Tibial nerve (tissue), 4 donors: ENCODE results near the gene ZNF366. TPM values are rescaled to one million over a fixed set of nuclear protein-coding genes. Genes with fewer than 3 reads are reported as not detected.
A peak's percentile ranks its signal among the peaks of the same experiment; 100 is the strongest.

Experiments
- DNase-seq, 2 donors: peaks; one replicate each; pipeline ENCODE4 v3.0.0-alpha.2; 2019; ENCODE audit warnings: low spot score in 2 of 2
- H3K27ac ChIP-seq, 4 donors: fragments of 200-600 bp; sonication (generic) in 3 of 4; one replicate each; pipeline ENCODE4 v1.5.1; 2017 to 2019; ENCODE audit warnings: mild to moderate bottlenecking in 1 of 4
- H3K27me3 ChIP-seq, 2 donors: fragments of 200-600 bp; sonication (generic) in 1 of 2; one replicate each; pipeline versions ENCODE4 v1.5.1 to v1.6.0; 2017 to 2019
- H3K36me3 ChIP-seq, 3 donors: fragments of 200-600 bp; sonication (generic); one replicate each; pipeline ENCODE4 v1.5.1; 2018 to 2019
- H3K4me1 ChIP-seq, 4 donors: fragments of 200-600 bp; sonication (generic) in 3 of 4; one replicate each; pipeline ENCODE4 v1.5.1; 2017 to 2019
- H3K4me3 ChIP-seq, 4 donors: fragments of 200-600 bp; sonication (generic) in 3 of 4; one replicate each; pipeline ENCODE4 v1.5.1; 2017 to 2019; ENCODE audit warnings: mild to moderate bottlenecking in 1 of 4, moderate library complexity in 1 of 4
- H3K9me3 ChIP-seq, 4 donors: fragments of 200-600 bp; sonication (generic) in 3 of 4; one replicate each; pipeline ENCODE4 v1.5.1; 2017 to 2019
- CTCF ChIP-seq, 5 experiments: fragments of 200-600 bp in 3 of 5; fragments of 450-650 bp in 2 of 5; sonication (generic) in 3 of 5; IDR thresholded peaks; one replicate each; pipeline ENCODE4 v1.5.1; 2016 to 2019; ENCODE audit warnings: antibody characterized with exemption in 5 of 5, mild to moderate bottlenecking in 3 of 5, moderate library complexity in 2 of 5
- EP300 ChIP-seq, 2 donors: sonication (generic); formaldehyde crosslinking; IDR thresholded peaks; one replicate each; pipeline ENCODE4 v1.6.1; 2017; ENCODE audit warnings: antibody characterized with exemption in 2 of 2, mild to moderate bottlenecking in 1 of 2
- POLR2A ChIP-seq, 2 donors: fragments of 450-650 bp; IDR thresholded peaks; one replicate each; pipeline ENCODE4 v1.6.1; 2017; ENCODE audit warnings: antibody characterized with exemption in 2 of 2, mild to moderate bottlenecking in 2 of 2, moderate library complexity in 2 of 2
- WGBS, 2 donors: methylation state at CpG; one replicate each; pipeline ENCODE4 v1.1.5; 2018; 5-methylcytosine and 5-hydroxymethylcytosine counted together
- total RNA-seq, 4 donors: library from RNA; depleted of rRNA; stranded (reverse); fragments of >200 nt; gene quantifications; one replicate each; pipeline ENCODE4 v1.1.0, GENCODE V29; 2016

ZNF366 gene
- total RNA-seq, 4 donors from 2014 or later = 3.3 to 10.6 (median 5.2) TPM

GRCh38 chr5:72503888-72504491, 3.2 kb downstream of the ZNF366 start:
- Histone ChIP-seq H3K4me3 (peak overlapping the region in 1 of 4 donors; percentile 9), H3K36me3 (no peaks in the 10 kb centered on the region), H3K27me3 (no peaks in the 10 kb centered on the region), H3K9me3 (no peaks in the 10 kb centered on the region), H3K27ac (peak overlapping the region in 2 of 4 donors; percentile 24 to 63), H3K4me1 (peaks cover 0 to 13% (median 0%) of the 10 kb centered on the region in 4 donors)
- 66 to 80% methylated on average over 14 of the region's 14 CpGs for whole genome bisulfite sequencing, 2 donors
- no peak for TF ChIP-seq CTCF (IDR thresholded peaks at IDR 0.05)
- TF ChIP-seq POLR2A (IDR thresholded peaks at IDR 0.05) = no peak
- peak in 1 of 2 donors; percentile 36 for TF ChIP-seq EP300 (IDR thresholded peaks at IDR 0.05)
- no peak for DNase-seq

GRCh38 chr5:72501488-72501887, 5.7 kb downstream of the ZNF366 start:
- Histone ChIP-seq H3K4me3 (no peak overlapping the region), H3K4me1 (no peaks in the 10 kb centered on the region), H3K36me3 (no peaks in the 10 kb centered on the region), H3K27ac (peak overlapping the region in 1 of 4 donors; percentile 18), H3K9me3 (no peaks in the 10 kb centered on the region), H3K27me3 (no peaks in the 10 kb centered on the region)
- 62 to 71% methylated on average over 3 of the region's 3 CpGs for WGBS, 2 donors
- no peak for TF ChIP-seq POLR2A (IDR thresholded peaks at IDR 0.05)
- TF ChIP-seq EP300 (IDR thresholded peaks at IDR 0.05) = no peak
- no peak for TF ChIP-seq CTCF (IDR thresholded peaks at IDR 0.05)
- no peak for DNase-seq

GRCh38 chr5:72499730-72500129, 7.5 kb downstream of the ZNF366 start:
- H3K27me3 ChIP-seq = no peaks in the 10 kb centered on the region
- H3K36me3 ChIP-seq = no peaks in the 10 kb centered on the region
- no peaks in the 10 kb centered on the region for H3K9me3 ChIP-seq
- peak overlapping the region in 2 of 4 donors; percentile 17 to 69 for H3K27ac ChIP-seq
- TF ChIP-seq POLR2A (IDR thresholded peaks at IDR 0.05) = no peak
- TF ChIP-seq CTCF (IDR thresholded peaks at IDR 0.05) = no peak
- TF ChIP-seq EP300 (IDR thresholded peaks at IDR 0.05) = no peak
- 80 to 81% methylated on average over 12 of the region's 12 CpGs for WGBS, 2 donors
- no peak overlapping the region for H3K4me3 ChIP-seq
- H3K4me1 ChIP-seq = peaks cover 0 to 4% (median 0%) of the 10 kb centered on the region in 4 donors
- no peak for DNase-seq

- no peak for TF ChIP-seq EP300 (IDR thresholded peaks at IDR 0.05)
- TF ChIP-seq POLR2A (IDR thresholded peaks at IDR 0.05) = no peak
- no peak for TF ChIP-seq CTCF (IDR thresholded peaks at IDR 0.05)
- Histone ChIP-seq H3K9me3 (no peaks in the 10 kb centered on the region), H3K4me1 (peaks cover 0 to 4% (median 0%) of the 10 kb centered on the region in 4 donors), H3K4me3 (no peak overlapping the region), H3K27ac (no peak overlapping the region), H3K27me3 (no peaks in the 10 kb centered on the region), H3K36me3 (no peaks in the 10 kb centered on the region)
- no peak for DNase-seq
- 81 to 88% methylated on average over 2 of the region's 2 CpGs for WGBS, 2 donors
Observed at GRCh38 chr5:72499090-72499489, 8.1 kb downstream of the ZNF366 start.

GRCh38 chr5:72498284-72498683, 8.9 kb downstream of the ZNF366 start:
- 53% methylated on average over 2 of the region's 2 CpGs for WGBS, 2 donors
- Histone ChIP-seq H3K36me3 (no peaks in the 10 kb centered on the region), H3K27ac (no peak overlapping the region), H3K9me3 (no peaks in the 10 kb centered on the region), H3K4me1 (peaks cover 0 to 4% (median 0%) of the 10 kb centered on the region in 4 donors), H3K27me3 (no peaks in the 10 kb centered on the region), H3K4me3 (no peak overlapping the region)
- TF ChIP-seq CTCF (IDR thresholded peaks at IDR 0.05) (no peak), EP300 (IDR thresholded peaks at IDR 0.05) (no peak), POLR2A (IDR thresholded peaks at IDR 0.05) (no peak)
- no peak for DNase-seq
